Stimulated activated CD8-positive, alpha-beta memory T cell treated with anti-CD3 and anti-CD28 coated beads, Interleukin-15, amount 100 ng/mL, for 24 hours (primary cell): Measurements from ENCODE around the gene PFKL.
"Not testable (repeated sequence)": the region's sequence is repeated elsewhere in the genome, so short reads cannot be mapped to it uniquely, and the experiment has no call there.

Experiments used
- DNase-seq: peaks from one replicate; pipeline ENCODE4 v3.0.0-alpha.2; 2020; ENCODE audit warnings: low read depth

The PFKL gene

DNA sequence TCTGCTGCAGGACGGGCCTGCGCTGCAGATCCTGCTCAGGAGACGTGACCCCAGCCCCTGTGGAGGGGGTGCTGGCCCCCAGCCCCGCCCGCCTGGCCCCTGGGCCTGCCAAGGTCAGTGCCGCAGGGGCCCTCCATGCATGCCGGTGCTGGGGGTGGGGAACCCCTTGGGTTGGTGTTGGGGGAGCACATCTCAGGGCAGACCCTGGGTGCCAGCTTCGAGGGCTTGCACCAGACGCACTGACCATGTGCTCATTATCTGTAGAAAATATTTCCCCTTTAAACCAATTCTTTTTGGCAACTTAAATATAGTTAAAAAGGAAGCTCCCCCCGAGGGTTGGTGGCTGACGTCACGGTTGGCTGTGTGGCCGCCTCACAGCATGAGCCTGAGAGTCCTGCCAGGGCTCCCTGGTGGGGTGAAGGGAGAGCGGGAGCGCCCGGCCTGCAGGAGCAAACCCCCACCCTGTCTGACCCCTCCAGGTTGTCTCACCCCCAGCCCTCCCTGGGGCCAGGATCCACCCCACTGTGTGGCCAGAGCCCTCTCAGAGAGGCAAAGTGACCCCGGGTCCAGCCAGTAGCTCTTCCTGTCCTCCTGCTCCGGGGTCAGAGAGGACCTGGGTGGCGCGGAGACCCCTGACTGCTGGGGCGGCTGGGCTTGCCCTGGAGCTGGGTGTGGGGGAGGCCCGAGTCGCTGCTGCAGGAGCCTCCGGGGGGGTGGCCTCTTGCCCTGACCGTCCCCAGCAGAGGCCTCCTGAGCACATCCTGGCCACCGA lies 5.3 kb upstream of the PFKL start:
- DNase-seq: no peak

- DNase-seq: no peak
Observed at GRCh38 chr21:44295163-44295573, 4.7 kb upstream of the PFKL start.

GRCh38 chr21:44295646-44296045 lies 4.2 kb upstream of the PFKL start:
- DNase-seq: no peak

- no peak for DNase-seq
Observed at GRCh38 chr21:44296103-44296519, 3.7 kb upstream of the PFKL start.

DNA sequence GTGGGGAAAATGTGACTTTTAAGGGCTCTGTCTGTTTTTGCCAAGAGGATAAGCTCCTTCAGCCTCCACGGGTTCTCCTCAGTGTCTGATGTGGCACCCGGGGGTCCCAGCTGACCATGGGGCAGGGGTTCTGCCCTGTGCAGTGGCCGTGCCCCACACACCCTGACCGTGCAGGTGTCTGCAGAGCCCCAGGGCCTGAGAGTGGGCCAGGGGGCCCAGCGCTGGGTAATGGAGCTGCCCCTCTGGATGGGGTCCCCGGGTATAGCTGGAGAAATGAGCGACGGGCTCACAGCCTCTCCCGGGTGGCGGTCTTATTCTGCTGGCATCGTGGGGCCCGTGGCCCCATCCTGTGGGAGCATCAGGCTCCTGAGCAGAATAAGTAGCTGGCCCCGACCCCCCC lies 2.9 kb upstream of the PFKL start:
- no peak for DNase-seq

- peak; percentile 37 for DNase-seq
Observed at GRCh38 chr21:44297525-44298290, 2.1 kb upstream of the PFKL start.

GRCh38 chr21:44298301-44298700 lies 1.6 kb upstream of the PFKL start:
- no peak for DNase-seq

GRCh38 chr21:44299085-44299457 lies 782 bp upstream of the PFKL start:
- DNase-seq: no peak

DNA sequence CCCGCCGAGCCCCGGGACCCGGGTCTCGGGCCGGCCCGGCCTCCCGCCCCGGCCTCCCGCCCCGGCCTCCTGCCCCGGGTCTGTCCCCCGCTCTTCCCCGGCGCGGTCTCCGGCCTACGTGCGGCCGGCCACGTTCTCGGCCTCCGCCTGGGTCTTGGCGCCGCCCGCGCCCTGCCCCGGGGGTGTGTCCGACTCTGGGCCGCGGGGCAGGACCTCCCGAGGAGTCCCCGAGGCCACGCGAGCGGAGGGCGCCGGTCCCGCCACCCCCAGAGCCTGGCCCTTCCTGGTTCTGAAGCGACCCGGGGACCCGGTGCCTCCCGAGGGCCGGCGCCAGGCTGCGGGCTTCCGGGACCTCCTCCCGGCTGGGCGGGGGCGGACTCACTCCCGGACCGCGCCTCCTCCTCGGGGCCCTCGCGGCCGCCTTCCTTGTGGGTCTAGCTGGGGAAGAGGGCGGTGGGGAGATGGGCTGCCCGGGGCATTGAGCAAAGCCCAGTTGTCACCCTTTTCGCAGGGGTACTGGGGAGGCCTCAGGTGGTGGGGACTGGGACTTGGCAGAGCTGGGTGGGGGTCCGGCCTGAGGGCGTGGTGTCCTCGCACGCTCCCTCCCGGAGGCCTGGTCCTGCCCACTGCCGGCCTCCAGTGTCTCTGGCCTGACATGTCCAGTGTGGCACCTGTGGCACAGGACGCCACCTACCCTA lies 558 bp downstream of the PFKL start:
- DNase-seq: peak; percentile 29

- no peak for DNase-seq
Observed at GRCh38 chr21:44301141-44301540, 1.3 kb downstream of the PFKL start.

DNA sequence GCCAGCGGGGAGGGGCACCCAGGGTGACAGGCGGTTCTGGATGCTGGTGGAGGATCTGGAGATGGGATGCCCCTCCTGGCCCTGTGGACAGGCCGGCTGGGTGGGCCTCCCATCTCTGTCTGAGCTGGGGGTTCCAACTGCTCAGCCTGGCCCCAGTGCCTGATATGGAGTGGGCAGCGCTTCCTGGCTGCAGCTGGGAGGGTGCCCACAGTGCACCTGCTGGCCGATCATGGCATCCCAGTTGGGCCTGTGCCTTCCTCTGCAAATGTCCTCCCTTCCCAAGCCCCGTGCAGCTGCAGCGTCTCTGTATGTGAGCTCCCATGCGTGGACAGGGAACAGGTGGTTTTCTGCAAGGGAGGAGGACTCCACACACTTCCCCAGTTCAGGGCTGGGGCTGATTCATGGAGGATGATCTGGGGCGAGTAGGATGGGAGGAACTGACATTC lies 2.1 kb downstream of the PFKL start:
- no peak for DNase-seq

DNA sequence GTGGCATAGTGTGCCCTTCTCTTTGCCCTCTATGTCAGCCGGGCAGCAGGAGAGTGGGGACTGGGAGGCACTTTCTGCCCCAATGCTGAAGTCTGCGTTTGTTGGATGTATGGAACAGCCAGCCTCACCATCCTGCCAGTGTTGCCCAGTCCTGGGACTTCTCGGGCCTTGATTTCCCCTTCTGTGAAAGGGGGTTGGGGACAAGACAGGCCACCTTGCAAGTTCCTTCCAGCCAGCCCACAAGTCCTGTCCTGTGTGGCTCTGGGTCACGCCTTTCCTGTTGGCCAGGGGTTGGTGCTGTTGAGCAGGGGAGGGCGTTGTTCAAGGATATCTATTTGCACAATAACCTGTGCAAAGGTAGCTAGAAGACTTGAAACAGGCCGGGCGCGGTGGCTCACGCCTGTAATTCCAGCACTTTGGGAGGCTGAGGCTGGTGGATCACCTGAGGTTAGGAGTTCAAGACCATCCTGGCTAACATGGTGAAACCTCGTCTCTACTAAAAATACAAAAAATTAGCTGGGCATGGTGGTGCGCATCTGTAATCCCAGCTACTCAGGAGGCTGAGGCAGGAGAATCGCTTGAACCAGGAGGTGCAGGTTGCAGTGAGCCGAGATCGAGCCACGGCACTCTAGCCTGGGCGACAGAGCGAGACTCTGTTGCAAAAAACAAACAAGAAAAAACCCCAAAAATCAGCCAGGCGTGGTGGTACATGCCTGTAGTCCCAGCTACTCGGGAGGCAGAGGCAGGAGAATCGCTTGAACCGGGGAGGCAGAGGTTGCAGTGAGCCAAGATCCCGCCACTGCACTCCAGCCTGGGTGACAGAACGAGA lies 2.9 kb downstream of the PFKL start:
- not testable (repeated sequence) for DNase-seq

GRCh38 chr21:44303490-44303981 lies 3.7 kb downstream of the PFKL start:
- DNase-seq: no peak

DNA sequence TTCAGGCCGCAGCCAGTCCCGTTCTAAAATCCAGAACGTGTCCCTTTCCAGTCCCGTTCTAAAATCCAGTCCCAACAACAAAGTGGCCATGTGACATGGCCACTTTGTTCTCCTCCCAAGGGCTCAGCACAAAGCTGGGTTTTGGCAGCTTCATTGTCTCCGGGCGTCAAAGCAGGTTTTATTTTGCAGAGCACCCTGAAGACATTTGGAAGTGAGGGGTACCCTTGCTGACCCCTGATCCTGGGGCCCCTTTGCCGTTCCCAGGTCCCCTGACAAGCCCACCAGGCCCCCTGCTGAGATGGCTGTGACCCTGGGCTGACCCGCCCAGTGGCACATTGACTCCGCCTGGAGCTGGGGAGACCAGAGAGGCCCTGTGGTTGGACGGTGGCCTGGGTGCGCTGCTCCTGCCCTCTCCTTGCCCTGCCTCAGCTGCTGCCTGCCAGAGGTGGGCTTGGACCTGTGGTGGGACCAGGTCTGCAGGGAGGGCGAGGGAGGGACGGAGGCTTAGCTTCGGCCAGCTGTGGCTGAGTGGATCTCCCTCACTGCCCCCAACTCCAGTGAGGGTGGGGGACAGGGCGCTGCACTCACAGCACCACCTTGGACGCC lies 4.3 kb downstream of the PFKL start:
- DNase-seq: no peak

DNA sequence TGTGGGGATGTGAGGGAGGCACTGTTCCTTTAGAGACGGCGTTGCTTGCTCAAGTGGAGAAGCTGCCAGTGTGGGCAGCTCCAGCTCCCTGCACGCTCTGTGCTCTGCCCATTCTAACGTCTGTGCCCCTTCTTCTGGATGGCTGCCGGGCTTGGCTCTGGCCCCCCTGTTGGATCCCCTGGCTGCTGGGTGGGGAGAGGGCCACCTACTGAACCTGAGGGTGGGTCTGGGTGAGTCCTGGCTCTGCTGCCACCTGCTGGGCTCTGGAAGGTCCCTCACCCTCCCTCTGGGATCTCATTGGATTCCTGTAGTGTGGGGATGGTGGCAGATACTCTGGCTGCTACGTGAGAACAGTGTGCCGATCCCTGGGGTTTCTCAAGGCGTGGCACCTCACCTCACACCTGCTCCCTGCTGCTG lies 5.0 kb downstream of the PFKL start:
- DNase-seq: no peak

GRCh38 chr21:44305691-44306090 lies 5.8 kb downstream of the PFKL start:
- no peak for DNase-seq

GRCh38 chr21:44306936-44307704 lies 7.3 kb downstream of the PFKL start:
- no peak for DNase-seq

DNA sequence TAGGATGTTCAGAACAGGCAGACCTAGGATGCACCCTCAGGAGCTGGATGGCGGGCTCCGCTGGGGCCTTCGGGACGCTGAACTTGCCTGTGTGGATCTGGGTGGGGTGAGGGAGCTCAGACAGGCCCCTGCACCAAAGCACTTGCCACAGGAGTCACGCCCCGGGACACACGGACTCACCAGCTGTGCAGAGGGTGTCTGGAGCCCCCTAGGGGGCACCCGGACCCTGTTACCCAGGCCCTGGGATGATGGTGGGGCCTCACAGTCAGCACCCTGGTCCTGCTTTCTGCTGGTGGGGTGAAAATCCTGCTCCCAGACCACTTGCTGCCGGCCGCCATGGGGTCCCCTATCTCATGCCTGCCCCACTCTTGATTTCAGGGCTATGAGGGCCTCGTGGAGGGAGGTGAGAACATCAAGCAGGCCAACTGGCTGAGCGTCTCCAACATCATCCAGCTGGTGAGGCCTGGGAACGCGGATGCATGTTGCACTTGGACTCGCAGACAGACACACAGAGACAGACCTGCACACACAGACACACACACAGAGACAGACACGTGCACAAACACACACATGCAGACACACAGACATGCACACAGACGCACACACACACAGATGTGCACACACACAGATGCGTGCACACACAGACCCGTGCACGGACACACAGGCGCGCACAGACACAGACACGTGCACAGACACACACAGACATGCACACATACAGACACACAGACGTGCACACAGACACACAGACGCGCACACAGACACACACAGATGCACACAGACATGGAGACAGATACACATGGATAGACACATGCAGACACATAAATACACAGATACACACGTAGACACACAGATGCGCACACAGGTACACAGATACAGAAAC lies 11.0 kb downstream of the PFKL start:
- DNase-seq: no peak

- DNase-seq: no peak
Observed at GRCh38 chr21:44312089-44312488, 12.2 kb downstream of the PFKL start.

GRCh38 chr21:44312716-44313115 lies 12.9 kb downstream of the PFKL start:
- no peak for DNase-seq
